Hematopoietic multipotent progenitor cell (in vitro differentiated cells): ENCODE data around the gene WWOX. TPM values are rescaled to one million over a fixed set of nuclear protein-coding genes. Genes with fewer than 3 reads are reported as not detected.
A peak's percentile ranks its signal among the peaks of the same experiment; 100 is the strongest.
"Not testable (repeated sequence)": the region's sequence is repeated elsewhere in the genome, so short reads cannot be mapped to it uniquely, and the experiment has no call there.

ENCODE experiments used
- DNase-seq, 3 donors: peaks; one replicate each; pipeline ENCODE4 v3.0.0-alpha.2; 2011 to 2015; ENCODE audit warnings: low read depth in 2 of 3, low spot score in 2 of 3
- total RNA-seq: library from RNA; depleted of rRNA; stranded (reverse); fragments of >200 nt; gene quantifications from one replicate; pipeline ENCODE4 v1.2.3, GENCODE V29; 2012

Gene WWOX
- 24.8 TPM for total RNA-seq

- DNase-seq: peak; percentile 94 to 99 (median 99)
Measured at GRCh38 chr16:78099271-78100111, at the start of gene WWOX. Gene WWOX (plus strand): TSS chr16:78099654.

- DNase-seq: no peak
Measured at GRCh38 chr16:78050734-78051400, 48.6 kb upstream of the WWOX start.

DNA sequence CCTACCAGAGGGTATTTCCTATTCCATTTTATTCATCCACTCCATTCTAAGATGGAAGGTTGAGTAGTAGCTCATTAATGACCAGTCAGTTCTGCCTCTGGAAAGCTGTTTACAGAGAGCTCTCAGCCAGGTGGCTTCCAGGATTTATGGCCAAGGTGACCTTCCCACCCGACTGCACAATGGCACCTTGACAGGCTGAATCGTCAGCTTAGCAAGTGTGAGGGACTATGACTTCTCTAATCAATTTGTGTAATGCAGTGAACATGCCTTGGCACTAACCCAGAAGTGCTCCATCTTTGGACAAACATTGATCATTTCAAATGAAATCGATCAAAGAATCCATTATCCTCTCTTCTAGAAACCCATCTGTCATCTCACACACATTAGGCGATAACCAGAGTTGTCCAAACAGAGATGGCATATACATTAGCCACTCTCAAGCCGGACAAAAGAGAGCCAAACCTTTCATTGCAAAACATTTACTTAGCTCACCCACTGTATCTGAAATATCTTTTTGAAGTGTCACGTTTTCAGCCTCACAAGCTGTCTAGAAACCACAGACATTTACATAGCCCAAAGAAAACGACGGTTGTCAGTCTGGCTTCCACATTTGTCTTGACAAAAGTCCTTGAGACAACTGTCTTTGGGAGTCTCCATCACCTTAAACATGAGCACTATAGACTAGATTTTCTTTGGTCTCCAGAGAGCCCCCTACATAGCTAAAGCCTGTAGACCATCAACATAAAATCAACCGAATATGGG, 41.5 kb upstream of the WWOX start:
- DNase-seq: no peak

DNA sequence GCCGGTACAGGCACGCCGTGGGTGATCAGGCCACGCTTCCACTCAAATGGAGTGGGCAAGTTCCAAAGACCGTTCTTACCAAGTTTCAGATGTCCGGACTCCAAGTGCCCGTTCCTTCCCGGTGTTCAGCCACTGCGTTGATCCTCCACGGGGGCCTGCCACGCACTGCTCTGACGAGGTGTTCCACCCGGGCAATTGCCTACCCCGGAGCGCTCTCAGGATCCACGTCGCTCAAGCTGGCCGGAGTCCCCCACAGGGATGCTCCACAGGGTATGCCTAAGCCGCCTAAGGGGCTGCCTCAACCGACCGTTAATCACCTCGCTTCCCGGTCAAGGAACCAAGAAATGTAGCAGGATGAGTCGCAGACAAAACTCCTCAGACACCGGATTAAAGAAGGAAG, 39.6 kb upstream of the WWOX start:
- DNase-seq: not testable (repeated sequence)

- DNase-seq: no peak
Measured at GRCh38 chr16:78060295-78060694, 39.2 kb upstream of the WWOX start.

DNA sequence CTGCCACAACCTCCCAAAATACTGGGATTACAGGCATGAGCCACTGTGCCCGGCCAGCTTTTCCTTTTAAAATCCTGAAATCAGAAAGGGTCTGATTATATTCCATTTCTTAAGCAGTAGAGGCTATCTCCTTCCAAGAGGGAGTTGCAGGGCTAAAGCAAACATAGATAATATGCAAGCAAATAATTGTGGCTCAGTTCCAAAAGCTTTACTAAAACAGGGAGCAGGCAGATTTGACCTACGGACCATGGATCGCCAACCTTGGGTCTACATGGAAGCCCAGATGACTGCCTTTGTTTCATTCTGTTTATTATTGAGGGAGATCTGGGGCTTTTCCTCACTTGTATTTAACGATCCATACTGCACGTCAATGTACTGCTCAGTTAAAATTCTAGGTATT, 38.6 kb upstream of the WWOX start:
- DNase-seq: no peak

DNA sequence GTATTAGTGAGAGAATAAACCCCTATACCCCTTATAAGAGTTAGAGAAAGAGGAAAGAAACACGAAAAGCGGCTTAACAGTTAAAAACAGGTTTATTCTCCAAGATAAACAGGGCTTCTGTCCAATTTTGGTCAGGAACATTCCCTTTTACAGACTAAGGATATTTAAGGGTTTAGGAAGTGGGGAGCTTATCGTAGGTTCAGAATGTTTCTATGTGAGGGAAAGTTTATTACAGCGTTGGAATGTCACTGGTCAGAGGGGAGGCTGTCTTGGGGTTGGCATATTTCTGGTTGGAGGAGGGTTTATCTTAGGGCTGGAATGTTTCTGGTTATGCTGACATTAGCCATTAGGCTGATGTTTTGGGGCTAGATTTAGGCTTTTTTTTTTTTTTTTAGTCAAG, 34.1 kb upstream of the WWOX start:
- DNase-seq: no peak

DNA sequence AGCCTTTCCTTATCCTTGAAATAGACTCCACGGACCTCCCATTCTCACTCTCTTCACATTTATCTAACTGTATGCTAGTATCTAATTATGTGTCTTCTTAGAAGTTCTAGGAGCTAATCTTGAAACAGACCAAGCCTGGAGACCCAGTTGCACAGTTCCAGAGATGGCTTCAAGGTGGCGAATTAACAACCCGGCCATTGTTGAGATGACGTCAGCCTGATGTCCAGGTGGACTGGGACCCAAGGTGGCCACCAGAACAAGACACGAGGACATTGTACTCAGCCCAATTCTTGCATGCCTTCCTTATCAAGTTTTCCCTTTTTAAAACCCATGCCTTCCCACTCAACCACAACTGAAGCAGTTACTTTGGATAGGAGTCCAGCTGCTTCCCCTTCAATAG, 29.5 kb upstream of the WWOX start:
- no peak for DNase-seq

GRCh38 chr16:78072275-78072674, 27.2 kb upstream of the WWOX start:
- no peak for DNase-seq

DNA sequence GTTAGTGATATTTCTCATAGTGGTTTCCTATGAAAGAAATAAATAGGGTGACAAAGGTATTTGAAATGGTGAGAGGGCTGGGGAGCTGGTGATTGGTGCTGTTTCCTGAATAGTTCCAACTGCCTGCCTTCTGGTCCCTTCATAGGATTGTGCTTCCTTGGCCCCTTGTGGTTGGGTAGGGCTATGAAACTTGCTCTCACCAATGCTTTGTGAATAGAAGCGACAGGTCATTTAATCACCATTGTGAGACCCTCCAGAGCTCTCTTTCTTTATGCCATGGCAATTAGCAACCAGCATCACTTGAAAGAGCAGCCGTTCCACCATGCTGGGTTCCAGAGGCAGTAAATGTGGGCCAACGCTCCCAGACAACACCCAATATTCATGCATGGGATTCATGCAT, 23.7 kb upstream of the WWOX start:
- no peak for DNase-seq

- no peak for DNase-seq
Measured at GRCh38 chr16:78081341-78081740, 18.1 kb upstream of the WWOX start.

- no peak for DNase-seq
Measured at GRCh38 chr16:78091419-78091818, 8.0 kb upstream of the WWOX start.

- DNase-seq: peak in 1 of 3 donors; percentile 27
Measured at GRCh38 chr16:78092758-78093157, 6.7 kb upstream of the WWOX start.

GRCh38 chr16:78094166-78094565, 5.3 kb upstream of the WWOX start:
- DNase-seq: peak in 1 of 3 donors; percentile 35

DNA sequence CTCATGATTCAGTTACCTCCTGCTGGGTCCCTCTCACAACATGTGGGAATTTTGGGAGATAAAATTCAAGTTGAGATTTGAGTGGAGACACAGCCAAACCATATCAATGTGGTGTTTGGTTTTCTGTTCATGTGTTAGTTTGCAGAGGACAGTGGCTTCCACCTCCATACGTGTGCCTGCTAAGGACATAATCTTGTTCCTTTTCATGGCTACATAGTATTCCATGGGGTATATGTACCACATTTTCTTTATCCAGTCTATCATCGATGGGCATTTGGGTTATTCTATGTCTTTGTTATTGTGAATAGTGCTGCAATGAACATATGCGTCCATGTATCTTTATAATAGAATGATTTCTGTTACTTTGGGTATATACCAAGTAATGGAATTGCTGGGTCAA, 4.5 kb upstream of the WWOX start:
- DNase-seq: no peak

DNA sequence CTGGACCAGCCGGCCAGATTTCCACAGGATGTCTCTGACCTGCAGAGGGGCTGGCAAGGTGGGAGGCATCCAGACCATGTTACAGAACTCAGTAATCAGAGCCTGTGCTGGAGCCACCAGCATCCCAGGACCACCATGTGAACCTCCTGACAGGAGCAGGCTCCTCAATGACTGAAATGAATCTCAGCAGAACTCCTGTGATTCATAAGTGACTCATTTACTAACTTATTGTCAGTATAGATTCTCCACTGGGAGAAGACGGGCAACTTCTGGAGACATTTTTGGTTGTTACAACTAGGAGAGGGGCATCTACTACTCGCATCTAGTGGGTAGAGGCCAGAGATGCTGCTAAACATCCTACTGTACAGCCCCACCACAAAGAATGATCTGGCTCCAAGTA, 3.1 kb upstream of the WWOX start:
- DNase-seq: no peak

DNA sequence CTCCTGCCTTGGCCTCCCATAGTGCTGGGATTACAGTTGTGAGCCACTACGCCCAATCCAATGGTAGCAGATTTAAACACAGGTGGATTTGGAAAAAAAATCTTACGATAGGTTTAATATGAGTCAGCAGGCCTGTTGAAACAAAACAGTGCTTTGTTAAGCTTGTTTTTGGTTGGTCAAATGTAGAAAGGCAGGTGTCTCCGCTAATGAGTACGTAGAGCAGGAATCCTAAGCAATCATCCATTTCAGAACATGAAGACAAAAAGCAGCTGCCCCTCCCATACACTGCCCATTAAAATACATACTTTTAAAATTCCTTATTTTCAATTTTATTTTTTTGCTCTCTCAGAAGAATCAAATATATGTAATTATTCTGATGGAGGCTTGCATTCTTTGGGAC, 1.9 kb upstream of the WWOX start:
- no peak for DNase-seq

- no peak for DNase-seq
Measured at GRCh38 chr16:78098087-78098486, 1.4 kb upstream of the WWOX start.

GRCh38 chr16:78098595-78099270, 721 bp upstream of the WWOX start:
- no peak for DNase-seq

GRCh38 chr16:78100112-78100467, 636 bp downstream of the WWOX start:
- DNase-seq: no peak

DNA sequence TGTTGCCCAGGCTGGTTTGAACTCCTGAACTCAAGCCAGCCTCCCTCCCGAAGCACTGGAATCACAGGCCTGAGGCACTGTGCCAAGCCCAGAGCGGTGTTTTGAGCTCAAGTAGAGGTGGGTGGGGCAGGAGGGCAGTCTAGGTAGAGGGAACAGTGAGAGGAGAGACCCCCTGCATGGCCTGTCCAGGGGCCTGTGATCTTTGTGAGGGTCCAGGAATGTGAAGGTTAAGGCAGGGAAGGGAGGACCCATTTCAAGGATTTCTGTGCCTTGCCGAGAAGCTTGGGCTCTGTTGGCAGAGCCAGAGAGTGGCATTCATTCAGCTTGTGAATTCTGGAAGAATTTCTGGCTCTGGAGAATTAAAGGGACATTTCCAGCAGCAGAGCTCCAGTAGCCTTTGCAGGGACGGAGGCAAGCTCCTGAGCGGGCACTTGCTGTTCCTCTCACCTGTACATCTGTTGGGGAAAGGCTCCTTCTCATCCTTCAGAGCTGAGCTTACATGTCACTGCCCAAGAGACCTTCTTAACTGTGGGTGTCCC, 2.7 kb downstream of the WWOX start:
- DNase-seq: no peak
